B cell (primary cell): ENCODE results near the gene ARHGAP45. TPM values are rescaled to one million over a fixed set of nuclear protein-coding genes. Genes with fewer than 3 reads are reported as not detected.

ENCODE experiments used
- ATAC-seq: fragments of 200-7000 bp; cut with Tn5 transposase; one replicate; pipeline ENCODE4 v1.10.0; 2021; ENCODE audit warnings: low read depth, mild to moderate bottlenecking, moderate number of reproducible peaks, moderate library complexity
- CTCF ChIA-PET: fragments of 350-600 bp; sonication (Branson Sonifier 250); formaldehyde crosslinking; loops from one replicate; lab custom pipeline; 2021; ENCODE audit warnings: antibody characterized with exemption, inconsistent platforms; lab: Charles Lee
- POLR2A ChIA-PET: fragments of 350-600 bp; sonication (Branson Sonifier 250); formaldehyde crosslinking; loops from one replicate; lab custom pipeline; 2021; ENCODE audit warnings: antibody characterized with exemption; lab: Charles Lee
- DNase-seq: peaks from one replicate; pipeline ENCODE4 v3.0.0; 2013
- H2AFZ ChIP-seq: 2 replicates; pipeline ENCODE4 v1.6.1; 2012; ENCODE audit warnings: mild to moderate bottlenecking, low read depth, low read length; ENCODE audit not compliant: insufficient read depth, poor library complexity, severe bottlenecking
- H3K27ac ChIP-seq, 2 donors: 1 replicate in 1 of 2; 2 replicates in 1 of 2; pipeline ENCODE4 v1.5.1; 2012 to 2013; ENCODE audit warnings: low read length in 2 of 2, mild to moderate bottlenecking in 2 of 2, moderate library complexity in 1 of 2
- H3K27me3 ChIP-seq, 4 experiments: fragments of 200-600 bp in 1 of 4; sonication (generic) in 1 of 4; replicated peaks in 1 of 4; 1 replicate in 2 of 4; 2 replicates in 2 of 4; pipeline versions ENCODE4 v1.6.1 to v1.7.0; 2013 to 2016; ENCODE audit warnings: low read length in 3 of 4, mild to moderate bottlenecking in 2 of 4, mixed read lengths in 1 of 4, moderate library complexity in 1 of 4; ENCODE audit not compliant: insufficient read depth in 4 of 4, control insufficient read depth in 3 of 4; ENCODE audit errors: control extremely low read depth in 1 of 4
- H3K36me3 ChIP-seq, 2 experiments: replicated peaks in 1 of 2; 1 replicate in 1 of 2; 2 replicates in 1 of 2; pipeline versions ENCODE4 v1.6.1 to v1.7.1; 2013; ENCODE audit warnings: low read length in 1 of 2; ENCODE audit not compliant: insufficient read depth in 2 of 2, control insufficient read depth in 1 of 2; ENCODE audit errors: control extremely low read depth in 1 of 2, extremely low read depth in 1 of 2
- H3K4me1 ChIP-seq, 2 donors: fragments of 200-600 bp in 1 of 2; sonication (generic) in 1 of 2; 1 replicate in 1 of 2; 2 replicates in 1 of 2; pipeline versions ENCODE4 v1.5.1 to v1.6.1; 2013 to 2017; ENCODE audit warnings: low read length in 2 of 2; ENCODE audit not compliant: control insufficient read depth in 2 of 2, insufficient read depth in 2 of 2
- H3K4me2 ChIP-seq: replicated peaks from 2 replicates; pipeline ENCODE3; 2012; ENCODE audit warnings: mild to moderate bottlenecking, low read depth, low read length; ENCODE audit not compliant: poor library complexity, severe bottlenecking
- H3K4me3 ChIP-seq, 5 experiments: fragments of 200-600 bp in 1 of 5; sonication (generic) in 1 of 5; 1 replicate in 3 of 5; 2 replicates in 2 of 5; pipeline versions ENCODE4 v1.5.1 to v1.7.0; 2011 to 2016; ENCODE audit warnings: low read length in 4 of 5, mild to moderate bottlenecking in 4 of 5, low read depth in 2 of 5, control low read depth in 1 of 5, moderate library complexity in 1 of 5; ENCODE audit not compliant: insufficient read depth in 1 of 5; ENCODE audit errors: control extremely low read depth in 1 of 5, extremely low read depth in 1 of 5
- H3K79me2 ChIP-seq: fragments of 200-600 bp; sonication (generic); one replicate; pipeline ENCODE4 v1.6.0; 2016; ENCODE audit warnings: low read length; ENCODE audit not compliant: control insufficient read depth, insufficient read depth
- H3K9ac ChIP-seq: fragments of 200-600 bp; sonication (generic); 2 replicates; pipeline ENCODE4 v1.6.1; 2017; ENCODE audit warnings: mild to moderate bottlenecking, low read length, moderate library complexity
- H3K9me3 ChIP-seq, 3 donors: one replicate each; pipeline versions ENCODE4 v1.6.1 to v1.7.1; 2013; ENCODE audit warnings: low read length in 2 of 3; ENCODE audit not compliant: control insufficient read depth in 2 of 3, insufficient read depth in 1 of 3; ENCODE audit errors: control extremely low read depth in 1 of 3
- H4K20me1 ChIP-seq: 2 replicates; pipeline ENCODE4 v1.6.0; 2012; ENCODE audit warnings: mild to moderate bottlenecking, low read length; ENCODE audit not compliant: insufficient read depth, control insufficient read depth, poor library complexity, severe bottlenecking
- H3K27ac Mint-ChIP-seq: one replicate; pipeline ENCODE4 v1.8.0; 2021; ENCODE audit warnings: mixed read lengths
- H3K27me3 Mint-ChIP-seq: one replicate; pipeline ENCODE4 v1.8.0; 2021; ENCODE audit warnings: mixed read lengths
- H3K4me1 Mint-ChIP-seq: one replicate; pipeline ENCODE4 v1.8.0; 2021; ENCODE audit warnings: mixed read lengths
- H3K4me3 Mint-ChIP-seq: one replicate; pipeline ENCODE4 v1.8.0; 2021; ENCODE audit warnings: mixed read lengths
- H3K9me3 Mint-ChIP-seq: one replicate; pipeline ENCODE4 v1.8.0; 2022; ENCODE audit warnings: mixed read lengths; ENCODE audit not compliant: insufficient read depth
- EZH2 ChIP-seq: IDR thresholded peaks from 2 replicates; pipeline ENCODE4 v1.6.1; 2012; ENCODE audit warnings: borderline replicate concordance, low read depth, mild to moderate bottlenecking, moderate library complexity, low read length; ENCODE audit not compliant: insufficient read depth, poor library complexity, severe bottlenecking
- WGBS: methylation state at CpG from one replicate; pipeline ENCODE4 v1.1.5; 2013; ENCODE audit warnings: missing lambda C conversion rate; ENCODE audit not compliant: insufficient coverage; 5-methylcytosine and 5-hydroxymethylcytosine counted together
- intact Hi-C: fragments of 100-400 bp; cut with micrococcal nuclease; formaldehyde crosslinking; loops from one replicate; pipeline ENCODE4 v1.10.0; 2022
- polyA plus RNA-seq: library from polyadenylated mRNA; depleted of rRNA; stranded (reverse); fragments of >200 nt; gene quantifications from 2 replicates; pipeline ENCODE4 v1.2.3, GENCODE V29; 2012
- total RNA-seq, 2 donors: library from RNA; stranded (reverse); fragments of 120-200 nt in 1 of 2; gene quantifications; 1 replicate in 1 of 2; 2 replicates in 1 of 2; pipeline versions ENCODE4 v1.2.3 to v1.2.4, GENCODE V29; 2013 to 2022
- TF ChIP-seq, protein P1 (sequence below): fragments of 200-600 bp; IDR thresholded peaks from one replicate; pipeline ENCODE4 v1.8.0; 2022; ENCODE audit warnings: antibody characterized with exemption, mild to moderate bottlenecking

Gene ARHGAP45
- total and polyA plus RNA-seq, 2 donors (not counting 1 experiment from before 2014, with no cell fraction given), result 488 to 490 TPM

DNA sequence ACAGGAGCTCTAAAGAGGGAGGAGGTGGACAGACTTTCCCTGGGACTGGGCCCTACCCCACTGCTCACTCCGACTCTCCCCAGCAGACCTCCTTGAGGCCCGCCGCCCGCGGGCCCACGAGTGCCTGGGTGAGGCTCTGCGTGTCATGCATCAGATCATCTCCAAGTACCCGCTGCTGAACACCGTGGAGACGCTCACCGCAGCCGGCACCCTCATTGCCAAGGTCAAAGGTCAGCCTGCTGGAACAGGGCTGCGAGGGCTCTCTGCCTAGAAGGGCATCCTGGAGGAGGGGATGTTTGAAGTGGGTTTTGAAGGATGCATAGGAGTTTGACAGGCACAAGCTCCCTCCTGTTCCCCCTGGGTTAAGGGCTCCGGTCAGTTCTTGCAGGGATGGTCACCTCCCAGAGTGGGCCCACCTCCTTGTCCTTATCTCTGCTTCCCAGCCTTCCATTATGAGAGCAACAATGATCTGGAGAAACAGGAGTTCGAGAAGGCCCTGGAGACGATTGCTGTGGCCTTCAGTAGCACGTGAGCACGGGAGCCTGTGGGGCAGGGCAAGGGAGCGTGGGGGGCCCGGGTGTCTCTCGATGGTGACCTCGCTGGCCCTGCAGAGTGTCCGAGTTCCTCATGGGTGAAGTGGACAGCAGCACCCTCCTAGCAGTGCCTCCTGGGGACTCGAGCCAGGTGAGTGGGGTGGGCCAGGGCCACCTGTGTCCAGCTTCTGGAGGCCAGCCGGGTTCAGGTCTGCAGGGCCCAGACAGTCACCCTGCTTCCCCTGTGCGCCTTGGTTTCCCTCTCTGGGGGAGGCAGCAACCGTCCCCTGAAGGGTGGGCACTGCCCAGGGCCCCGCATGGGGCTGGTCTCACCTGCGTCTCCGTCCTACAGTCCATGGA lies 6.3 kb downstream of the ARHGAP45 start:
- Histone ChIP-seq H3K36me3 (peaks cover 0 to 78% of the 10 kb centered on the region in 2 experiments), H3K4me2 (peak overlapping the region; percentile 90), H3K9me3 (no peaks in the 10 kb centered on the region), H3K27ac (peak overlapping the region; percentile 12 to 47), H3K27me3 (no peaks in the 10 kb centered on the region), H2AFZ (no peak overlapping the region), H3K4me1 (peaks cover 76 to 94% of the 10 kb centered on the region in 2 donors), H3K4me3 (no peak overlapping the region), H4K20me1 (peaks cover 67% of the 10 kb centered on the region), H3K9ac (no peak overlapping the region), H3K79me2 (peaks cover 83% of the 10 kb centered on the region)
- Mint-ChIP-seq H3K4me3 (peak overlapping the region; percentile 50), H3K27me3 (no peaks in the 10 kb centered on the region), H3K27ac (peak overlapping the region; percentile 68), H3K9me3 (no peaks in the 10 kb centered on the region), H3K4me1 (peaks cover 58% of the 10 kb centered on the region)
- CTCF ChIA-PET, result interaction anchor here (1.0 to 6.9 kb wide), 3 partner anchors 7 to 51 kb away, joined by 3 to 56 read pairs (median 49); partner anchors contain the start of gene ARHGAP45
- ATAC-seq (no peak), DNase-seq (no peak)
- POLR2A ChIA-PET, result interaction anchor here (0.6 to 0.7 kb wide), 2 partner anchors 127 to 195 kb away, joined by 3 to 9 read pairs; no protein-coding TSS in a partner anchor
- 96% methylated on average over 30 of the region's 30 CpGs for WGBS
- intact Hi-C loops, result no loop called here
- TF ChIP-seq, protein P1, sequence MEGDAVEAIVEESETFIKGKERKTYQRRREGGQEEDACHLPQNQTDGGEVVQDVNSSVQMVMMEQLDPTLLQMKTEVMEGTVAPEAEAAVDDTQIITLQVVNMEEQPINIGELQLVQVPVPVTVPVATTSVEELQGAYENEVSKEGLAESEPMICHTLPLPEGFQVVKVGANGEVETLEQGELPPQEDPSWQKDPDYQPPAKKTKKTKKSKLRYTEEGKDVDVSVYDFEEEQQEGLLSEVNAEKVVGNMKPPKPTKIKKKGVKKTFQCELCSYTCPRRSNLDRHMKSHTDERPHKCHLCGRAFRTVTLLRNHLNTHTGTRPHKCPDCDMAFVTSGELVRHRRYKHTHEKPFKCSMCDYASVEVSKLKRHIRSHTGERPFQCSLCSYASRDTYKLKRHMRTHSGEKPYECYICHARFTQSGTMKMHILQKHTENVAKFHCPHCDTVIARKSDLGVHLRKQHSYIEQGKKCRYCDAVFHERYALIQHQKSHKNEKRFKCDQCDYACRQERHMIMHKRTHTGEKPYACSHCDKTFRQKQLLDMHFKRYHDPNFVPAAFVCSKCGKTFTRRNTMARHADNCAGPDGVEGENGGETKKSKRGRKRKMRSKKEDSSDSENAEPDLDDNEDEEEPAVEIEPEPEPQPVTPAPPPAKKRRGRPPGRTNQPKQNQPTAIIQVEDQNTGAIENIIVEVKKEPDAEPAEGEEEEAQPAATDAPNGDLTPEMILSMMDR, result no peak

DNA sequence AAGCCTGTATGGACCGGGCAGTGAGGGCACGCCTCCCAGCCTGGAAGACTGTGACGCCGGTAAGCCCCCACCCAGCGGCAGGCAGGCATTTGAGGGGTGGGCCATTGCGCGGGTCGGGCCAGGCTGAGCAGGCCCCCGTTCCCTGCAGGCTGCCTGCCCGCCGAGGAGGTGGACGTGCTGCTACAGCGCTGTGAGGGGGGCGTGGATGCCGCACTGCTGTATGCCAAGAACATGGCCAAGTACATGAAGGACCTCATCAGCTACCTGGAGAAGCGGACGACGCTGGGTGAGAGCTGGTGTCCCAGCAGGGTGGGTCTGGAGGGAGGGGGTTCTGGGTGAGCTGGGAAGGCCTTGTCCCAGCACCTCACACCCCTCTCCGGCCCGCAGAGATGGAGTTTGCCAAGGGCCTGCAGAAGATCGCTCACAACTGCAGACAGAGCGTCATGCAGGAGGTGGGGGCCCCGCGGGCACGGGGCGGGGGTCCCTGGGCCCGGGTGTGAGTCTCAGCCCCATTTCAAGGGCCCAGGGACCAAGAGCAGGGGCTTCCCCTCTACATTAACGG lies 7.1 kb downstream of the ARHGAP45 start:
- no peaks in the 10 kb centered on the region for H3K9me3 Mint-ChIP-seq
- peak overlapping the region; percentile 50 for H3K4me3 Mint-ChIP-seq
- H3K27ac Mint-ChIP-seq, result peak overlapping the region; percentile 68
- TF ChIP-seq, protein P1, result no peak
- TF ChIP-seq EZH2, result no peak
- ATAC-seq (no peak), DNase-seq (peak; percentile 47)
- Histone ChIP-seq H3K4me1 (peaks cover 71 to 92% of the 10 kb centered on the region in 2 donors), H3K27me3 (no peaks in the 10 kb centered on the region), H3K4me3 (peak overlapping the region in 1 of 5 experiments; percentile 25), H3K9me3 (no peaks in the 10 kb centered on the region), H3K9ac (peak overlapping the region; percentile 43), H3K36me3 (peaks cover 0 to 77% of the 10 kb centered on the region in 2 experiments), H3K4me2 (peak overlapping the region; percentile 90), H3K27ac (peak overlapping the region in 1 of 2 donors; percentile 12), H4K20me1 (peaks cover 64% of the 10 kb centered on the region), H3K79me2 (peaks cover 77% of the 10 kb centered on the region), H2AFZ (no peak overlapping the region)
- CTCF ChIA-PET, result interaction anchor here (0.9 to 6.9 kb wide), 9 partner anchors 7 to 192 kb away, joined by 3 to 56 read pairs (median 5); partner anchors contain the start of gene ARHGAP45
- no peaks in the 10 kb centered on the region for H3K27me3 Mint-ChIP-seq
- POLR2A ChIA-PET, result interaction anchor here (0.5 to 5.0 kb wide), 17 partner anchors 8 to 201 kb away, joined by 3 to 67 read pairs (median 6); partner anchors contain the start of genes ABCA7, ARHGAP45, CIRBP and FAM174C
- intact Hi-C loops, result no loop called here
- 88% methylated on average over 16 of the region's 28 CpGs for WGBS
- H3K4me1 Mint-ChIP-seq, result peaks cover 52% of the 10 kb centered on the region
